GM10847 (cell line): Measurements from ENCODE around the gene GRHL3.

Experiments used
- POLR2A ChIP-seq: IDR thresholded peaks from 2 replicates; pipeline ENCODE4 v1.6.1; 2011; ENCODE audit not compliant: insufficient read length; ENCODE audit errors: extremely low read depth

GRHL3 gene

GRCh38 chr1:24290933-24291487 lies 28.1 kb upstream of the GRHL3 start:
- TF ChIP-seq POLR2A = no peak

GRCh38 chr1:24292103-24292502 lies 27.1 kb upstream of the GRHL3 start:
- TF ChIP-seq POLR2A = no peak

GRCh38 chr1:24292887-24293286 lies 26.3 kb upstream of the GRHL3 start:
- no peak for TF ChIP-seq POLR2A

GRCh38 chr1:24293392-24294227 lies 25.5 kb upstream of the GRHL3 start:
- TF ChIP-seq POLR2A = no peak

- TF ChIP-seq POLR2A = no peak
These were observed 24.9 kb upstream of the GRHL3 start for GRCh38 chr1:24294228-24294672.

GRCh38 chr1:24294716-24295371 lies 24.3 kb upstream of the GRHL3 start:
- no peak for TF ChIP-seq POLR2A

GRCh38 chr1:24295535-24295934 lies 23.6 kb upstream of the GRHL3 start:
- TF ChIP-seq POLR2A = no peak

- TF ChIP-seq POLR2A = no peak
These were observed 21.8 kb upstream of the GRHL3 start for GRCh38 chr1:24297187-24297851.

GRCh38 chr1:24297852-24298232 lies 21.3 kb upstream of the GRHL3 start:
- TF ChIP-seq POLR2A = no peak

- no peak for TF ChIP-seq POLR2A
These were observed 20.6 kb upstream of the GRHL3 start for GRCh38 chr1:24298606-24299005.

GRCh38 chr1:24299901-24300300 lies 19.3 kb upstream of the GRHL3 start:
- no peak for TF ChIP-seq POLR2A

- no peak for TF ChIP-seq POLR2A
These were observed 18.0 kb upstream of the GRHL3 start for GRCh38 chr1:24300971-24301784.

GRCh38 chr1:24301785-24302175 lies 17.4 kb upstream of the GRHL3 start:
- TF ChIP-seq POLR2A = no peak

GRCh38 chr1:24302209-24302611 lies 16.9 kb upstream of the GRHL3 start:
- TF ChIP-seq POLR2A = no peak

GRCh38 chr1:24303600-24303999 lies 15.6 kb upstream of the GRHL3 start:
- TF ChIP-seq POLR2A = no peak
